Right lung (tissue), 5 donors: ENCODE measurements around the gene B9D2. TPM values are rescaled to one million over a fixed set of nuclear protein-coding genes. Genes with fewer than 3 reads are reported as not detected.
"Not testable (repeated sequence)": the region's sequence is repeated elsewhere in the genome, so short reads cannot be mapped to it uniquely, and the experiment has no call there.

Experiments
- DNase-seq, 2 donors: peaks; one replicate each; pipeline ENCODE4 v3.0.0-alpha.2; 2013
- polyA plus RNA-seq, 5 donors: library from polyadenylated mRNA; unstranded; fragments of 120-200 nt; gene quantifications; one replicate each; pipeline versions ENCODE4 v1.2.1 to v1.2.3, GENCODE V29; 2013; ENCODE audit warnings: inconsistent platforms in 1 of 5, low replicate concordance in 1 of 5; ENCODE audit not compliant: insufficient read length in 5 of 5, insufficient read depth in 1 of 5

The B9D2 gene
- polyA plus RNA-seq, 5 donors: 6.3 to 8.8 (median 8.5) TPM

DNA sequence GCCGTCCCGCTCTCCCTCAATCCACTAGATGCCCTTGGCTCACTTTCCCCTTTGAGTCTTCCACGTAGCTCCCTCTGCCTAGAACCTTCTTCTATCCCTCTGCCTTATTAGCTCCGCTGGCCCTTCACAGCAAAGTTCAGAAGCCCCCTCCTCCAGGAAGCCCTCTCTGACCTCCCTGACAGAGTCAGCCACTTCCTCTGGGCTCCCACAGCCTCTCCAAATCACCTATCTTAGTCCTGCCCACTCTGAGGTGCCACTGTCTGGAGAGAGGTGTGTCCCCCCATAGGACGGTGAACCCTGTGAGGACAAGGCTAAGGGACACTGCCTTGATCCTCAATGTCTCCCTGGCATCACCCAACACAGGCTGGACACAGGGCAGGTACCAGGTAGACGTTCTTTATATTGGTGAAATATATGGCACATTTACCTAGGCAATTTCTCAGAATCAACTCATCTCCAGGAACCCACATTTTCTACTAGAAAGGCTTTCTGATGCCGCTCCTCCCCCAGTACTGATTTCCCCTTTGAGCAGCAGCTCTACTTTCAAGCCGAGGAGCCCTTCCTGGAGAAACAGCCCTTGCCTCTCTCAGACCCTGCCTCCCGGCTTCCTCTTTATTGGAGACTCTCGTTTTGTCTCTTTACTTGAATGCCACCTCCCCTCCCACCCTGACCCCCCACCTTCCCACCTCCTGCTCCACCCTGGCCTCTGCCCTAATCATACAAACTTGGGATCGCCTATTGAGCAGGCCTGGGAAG is 6.8 kb downstream of the B9D2 start:
- DNase-seq: no peak

- no peak for DNase-seq
These were observed 8.1 kb downstream of the B9D2 start for GRCh38 chr19:41355802-41356201.

GRCh38 chr19:41355035-41355434 is 8.9 kb downstream of the B9D2 start:
- DNase-seq: no peak

DNA sequence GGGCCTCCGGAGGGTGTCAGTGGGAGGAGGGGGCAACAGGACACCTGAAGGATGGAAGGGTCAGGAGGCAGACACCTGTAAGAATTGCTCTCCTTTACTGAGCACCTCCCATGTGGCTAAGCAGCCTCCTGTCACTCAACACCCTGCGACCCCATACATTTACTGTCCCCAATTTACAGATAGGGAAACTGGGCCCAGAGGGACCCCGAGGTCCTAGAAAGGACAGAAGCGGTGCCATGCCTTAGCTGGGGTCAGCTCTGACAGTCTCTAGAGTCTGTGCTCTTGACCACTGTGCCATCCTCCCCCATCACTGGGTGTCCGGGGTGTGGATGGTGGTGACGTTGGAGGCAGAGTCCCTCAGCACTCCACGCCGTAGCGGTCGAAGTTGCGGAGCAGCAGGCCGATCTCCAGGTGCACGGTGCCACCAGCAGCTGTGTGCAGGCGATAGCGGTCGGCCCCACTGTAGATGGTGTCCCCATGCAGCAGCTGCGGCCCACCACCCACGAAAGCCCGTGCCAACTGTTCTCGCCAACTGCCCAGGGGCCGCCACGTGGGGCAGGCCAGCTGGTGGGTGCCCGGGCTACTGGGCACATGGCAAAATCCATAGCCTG is 9.5 kb downstream of the B9D2 start:
- no peak for DNase-seq

GRCh38 chr19:41353466-41354342 is 10.2 kb downstream of the B9D2 start, which contains the start of gene TGFB1:
Gene TGFB1 (minus strand): TSS chr19:41353922. CDS start chr19:41353044, 878 bp downstream.
- DNase-seq: peak; percentile 78

DNA sequence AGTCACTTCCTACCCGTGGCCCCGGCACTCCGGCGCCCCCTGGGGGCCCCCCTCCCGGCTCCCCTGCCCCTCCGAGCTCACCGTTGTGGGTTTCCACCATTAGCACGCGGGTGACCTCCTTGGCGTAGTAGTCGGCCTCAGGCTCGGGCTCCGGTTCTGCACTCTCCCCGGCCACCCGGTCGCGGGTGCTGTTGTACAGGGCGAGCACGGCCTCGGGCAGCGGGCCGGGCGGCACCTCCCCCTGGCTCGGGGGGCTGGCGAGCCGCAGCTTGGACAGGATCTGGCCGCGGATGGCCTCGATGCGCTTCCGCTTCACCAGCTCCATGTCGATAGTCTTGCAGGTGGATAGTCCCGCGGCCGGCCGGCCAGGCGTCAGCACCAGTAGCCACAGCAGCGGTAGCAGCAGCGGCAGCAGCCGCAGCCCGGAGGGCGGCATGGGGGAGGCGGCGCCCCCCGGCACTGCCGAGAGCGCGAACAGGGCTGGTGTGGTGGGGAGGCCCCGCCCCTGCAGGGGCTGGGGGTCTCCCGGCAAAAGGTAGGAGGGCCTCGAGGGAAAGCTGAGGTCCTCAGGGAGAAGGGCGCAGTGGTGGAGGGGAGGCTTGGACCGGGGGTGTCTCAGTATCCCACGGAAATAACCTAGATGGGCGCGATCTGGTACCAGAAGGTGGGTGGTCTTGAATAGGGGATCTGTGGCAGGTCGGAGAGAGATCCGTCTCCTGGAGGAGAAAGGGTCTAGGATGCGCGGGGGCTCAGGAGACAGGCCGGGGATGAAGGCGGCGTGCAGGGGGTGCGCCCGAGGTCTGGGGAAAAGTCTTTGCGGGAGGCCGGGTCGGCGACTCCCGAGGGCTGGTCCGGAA is 11.1 kb downstream of the B9D2 start:
- no peak for DNase-seq

DNA sequence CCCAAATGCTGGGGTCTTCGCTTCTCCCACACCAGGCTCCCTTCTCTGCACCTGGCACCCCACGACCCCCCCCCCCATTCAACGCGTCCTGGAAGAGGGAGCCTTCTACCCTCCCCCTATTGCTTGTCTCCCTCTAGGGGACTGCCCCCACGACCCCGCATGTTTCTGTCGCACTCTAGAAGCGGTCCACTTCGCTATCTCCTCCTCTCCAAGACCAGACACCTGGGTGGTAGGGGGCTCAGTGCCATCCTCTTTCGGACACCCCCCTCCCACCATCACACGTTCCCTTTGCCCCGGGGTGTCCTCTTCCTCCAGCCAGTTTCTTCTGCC is 11.7 kb downstream of the B9D2 start:
- no peak for DNase-seq

- DNase-seq: no peak
These were observed 12.4 kb downstream of the B9D2 start for GRCh38 chr19:41351339-41352245.

GRCh38 chr19:41350735-41351338 is 13.1 kb downstream of the B9D2 start:
- no peak for DNase-seq

DNA sequence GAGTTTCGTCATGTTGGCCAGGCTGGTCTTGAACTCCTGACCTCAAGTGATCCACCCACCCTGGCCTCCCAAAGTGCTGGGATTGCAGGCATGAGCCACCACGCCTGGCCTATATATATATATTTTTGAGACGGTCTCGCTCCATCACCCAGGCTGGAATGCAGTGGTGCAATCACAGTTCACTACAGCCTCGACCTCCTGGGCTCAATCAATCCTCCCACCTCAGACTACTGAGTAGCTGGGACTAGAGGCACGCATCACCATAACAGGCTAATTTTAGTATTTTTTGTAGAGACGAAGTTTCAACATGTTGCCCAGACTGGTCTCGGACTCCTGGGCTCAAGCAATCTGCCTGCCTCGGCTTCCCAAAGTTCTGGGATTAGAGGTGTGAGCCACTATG is 17.0 kb downstream of the B9D2 start:
- not testable (repeated sequence) for DNase-seq

DNA sequence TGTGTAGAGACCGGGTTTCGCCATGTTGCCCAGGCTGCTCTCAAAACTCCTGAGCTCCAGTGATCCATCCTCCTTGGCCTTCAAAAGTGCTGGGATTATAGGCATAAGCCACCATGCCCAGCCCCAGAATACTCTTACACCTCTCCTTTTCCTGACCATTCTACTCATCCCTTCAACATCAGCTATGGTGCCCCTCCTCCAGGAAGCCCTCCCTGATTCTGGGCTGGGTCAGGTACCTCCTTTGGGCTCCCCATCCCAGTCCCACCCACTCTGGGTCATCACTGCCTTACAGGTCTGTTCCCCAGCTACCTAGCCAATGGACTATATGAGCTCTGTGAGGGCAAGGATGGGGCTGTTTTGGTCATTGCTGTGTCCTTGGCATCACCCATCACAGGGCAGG is 19.8 kb downstream of the B9D2 start:
- no peak for DNase-seq

GRCh38 chr19:41341669-41342490 is 22.1 kb downstream of the B9D2 start:
- no peak for DNase-seq

DNA sequence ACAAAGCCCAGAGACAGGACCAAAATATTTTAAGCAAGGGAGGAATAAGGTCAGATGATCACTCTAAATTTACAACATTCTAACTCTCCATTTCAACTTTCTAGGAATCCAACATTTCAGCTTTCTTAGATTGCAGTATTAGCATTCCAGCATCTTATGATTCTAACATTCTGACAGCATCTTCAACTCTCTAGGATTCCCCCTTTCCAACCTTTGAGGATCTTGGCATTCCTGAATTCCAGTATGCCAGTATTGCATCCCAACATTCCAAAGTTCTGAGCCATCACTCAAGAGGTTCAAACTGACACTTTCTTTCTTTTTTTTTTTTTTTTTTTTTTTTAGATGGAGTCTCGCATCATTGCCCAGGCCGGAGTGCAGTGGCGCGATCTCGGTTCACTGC is 24.0 kb downstream of the B9D2 start:
- DNase-seq: no peak

- DNase-seq: no peak
These were observed 28.5 kb downstream of the B9D2 start for GRCh38 chr19:41335467-41335866.

- no peak for DNase-seq
These were observed 29.2 kb downstream of the B9D2 start for GRCh38 chr19:41334793-41335192.

- no peak for DNase-seq
These were observed 31.5 kb downstream of the B9D2 start for GRCh38 chr19:41332468-41332867.

- DNase-seq: no peak
These were observed 31.9 kb downstream of the B9D2 start for GRCh38 chr19:41332000-41332399.

- no peak for DNase-seq
These were observed 32.8 kb downstream of the B9D2 start for GRCh38 chr19:41330946-41331678.

- DNase-seq: no peak
These were observed 33.5 kb downstream of the B9D2 start for GRCh38 chr19:41330481-41330880.
